Measurements from ENCODE around the gene DYTN.

The DYTN gene

DNA sequence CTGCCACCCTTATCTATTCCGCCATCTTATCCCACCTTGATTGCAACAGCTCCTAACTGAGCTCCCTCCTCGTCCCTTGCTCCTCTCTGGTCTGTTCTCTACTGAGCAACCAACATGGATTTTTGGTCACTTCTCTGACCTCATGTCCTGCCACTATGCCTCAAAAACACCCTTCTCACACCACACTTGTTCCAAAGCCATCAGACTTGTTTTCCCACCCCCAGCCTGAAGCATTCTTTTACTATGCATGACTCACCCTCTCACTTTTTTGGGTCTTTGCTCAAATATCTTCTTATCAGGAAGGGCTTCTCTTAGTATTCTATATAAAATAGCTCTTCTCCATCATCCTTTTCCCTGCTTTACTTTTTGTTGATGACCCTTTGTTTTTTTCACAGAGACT, 78.6 kb downstream of the DYTN start:
- no peak overlapping the region for H3K27ac ChIP-seq (ENCODE audit: low read length)
- no peaks in the 10 kb centered on the region for H3K36me3 ChIP-seq (ENCODE audit: insufficient read depth, low read depth, low read length)
- H3K4me1 ChIP-seq (ENCODE audit: insufficient read depth, low read length) = no peaks in the 10 kb centered on the region; the same call in none of the 2 replicates
- no peaks in the 10 kb centered on the region for H3K9me3 ChIP-seq (ENCODE audit: insufficient read depth, low read depth, low read length)
- H3K9ac ChIP-seq (ENCODE audit: low read depth, low read length) = no peak overlapping the region
- H3K27me3 ChIP-seq (ENCODE audit: insufficient read depth, low read length) = peaks cover 66% of the 10 kb centered on the region
- no peak overlapping the region for H3K4me3 ChIP-seq (ENCODE audit: low read length)

GRCh38 chr2:206635015-206635414, 83.2 kb downstream of the DYTN start:
- H3K9ac ChIP-seq (ENCODE audit: low read depth, low read length) = no peak overlapping the region
- H3K27me3 ChIP-seq (ENCODE audit: insufficient read depth, low read length) = peaks cover 22% of the 10 kb centered on the region

GRCh38 chr2:206631340-206631739, 86.9 kb downstream of the DYTN start:
- H3K27me3 ChIP-seq (ENCODE audit: insufficient read depth, low read length) = no peaks in the 10 kb centered on the region; the same call in 1 of the 2 replicates
- H3K36me3 ChIP-seq (ENCODE audit: insufficient read depth, low read depth, low read length) = no peaks in the 10 kb centered on the region
- no peak overlapping the region for H3K4me3 ChIP-seq (ENCODE audit: low read length)
- H3K4me1 ChIP-seq (ENCODE audit: insufficient read depth, low read length) = no peaks in the 10 kb centered on the region; the same call in 1 of the 2 replicates
- H3K9me3 ChIP-seq (ENCODE audit: insufficient read depth, low read depth, low read length) = no peaks in the 10 kb centered on the region
- no peak overlapping the region for H3K9ac ChIP-seq (ENCODE audit: low read depth, low read length)
- no peak overlapping the region for H3K27ac ChIP-seq (ENCODE audit: low read length)

More at GRCh38 chr2:206635015-206635414, 83.2 kb downstream of the DYTN start:
- H3K4me3 ChIP-seq (ENCODE audit: low read length) = no peak overlapping the region
- no peak overlapping the region for H3K27ac ChIP-seq (ENCODE audit: low read length)
- H3K4me1 ChIP-seq (ENCODE audit: insufficient read depth, low read length) = no peaks in the 10 kb centered on the region; the same call in 1 of the 2 replicates
- H3K9me3 ChIP-seq (ENCODE audit: insufficient read depth, low read depth, low read length) = no peaks in the 10 kb centered on the region
- H3K36me3 ChIP-seq (ENCODE audit: insufficient read depth, low read depth, low read length) = no peaks in the 10 kb centered on the region

DNA sequence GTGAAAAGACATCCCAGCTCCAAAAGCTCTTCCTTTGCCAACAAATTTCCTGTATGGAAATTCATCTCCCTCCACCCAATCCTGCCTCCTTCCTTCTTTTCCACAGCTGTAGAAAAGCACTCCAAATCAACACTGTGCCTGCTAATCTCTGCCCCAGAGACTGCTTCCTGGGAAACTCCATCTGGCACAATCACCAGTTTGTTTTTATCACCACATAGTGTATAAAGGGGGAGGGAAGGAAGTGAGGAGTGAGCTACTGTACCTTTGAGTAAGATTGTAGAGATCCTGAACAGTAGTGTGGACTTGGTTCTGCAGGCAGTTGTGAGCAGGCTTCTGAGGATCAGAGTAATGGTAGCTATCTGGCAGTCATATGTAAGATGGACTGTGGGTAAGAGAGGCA, 90.6 kb downstream of the DYTN start:
- H3K9ac ChIP-seq (ENCODE audit: low read depth, low read length) = no peak overlapping the region
- no peaks in the 10 kb centered on the region for H3K36me3 ChIP-seq (ENCODE audit: insufficient read depth, low read depth, low read length)
- no peaks in the 10 kb centered on the region for H3K9me3 ChIP-seq (ENCODE audit: insufficient read depth, low read depth, low read length)
- H3K27ac ChIP-seq (ENCODE audit: low read length) = no peak overlapping the region
- no peak overlapping the region for H3K4me3 ChIP-seq (ENCODE audit: low read length)
- no peaks in the 10 kb centered on the region; the same call in 1 of the 2 replicates for H3K27me3 ChIP-seq (ENCODE audit: insufficient read depth, low read length)
- no peaks in the 10 kb centered on the region for H3K4me1 ChIP-seq (ENCODE audit: insufficient read depth, low read length)

DNA sequence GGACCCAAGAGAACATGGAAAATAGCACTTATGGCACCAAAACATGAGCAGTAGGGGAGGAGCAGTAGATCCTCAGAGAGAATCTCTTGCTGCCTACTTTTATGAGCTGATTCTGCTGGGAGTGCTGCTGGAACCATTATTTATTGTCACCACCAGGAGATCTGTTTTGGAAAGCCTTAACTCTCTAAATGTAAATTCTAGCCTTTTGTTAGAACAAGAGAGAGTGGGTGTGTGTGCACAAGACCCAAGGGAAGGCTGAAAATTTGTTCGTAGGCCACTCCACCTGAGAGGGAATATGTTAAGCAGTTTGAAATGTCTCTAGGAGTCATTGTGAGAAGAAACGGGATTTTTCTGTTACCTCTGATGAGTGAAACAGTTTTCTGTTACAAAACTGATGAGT, 92.1 kb downstream of the DYTN start:
- H3K9ac ChIP-seq (ENCODE audit: low read depth, low read length) = no peak overlapping the region
- no peaks in the 10 kb centered on the region for H3K36me3 ChIP-seq (ENCODE audit: insufficient read depth, low read depth, low read length)
- no peaks in the 10 kb centered on the region for H3K4me1 ChIP-seq (ENCODE audit: insufficient read depth, low read length)
- no peak overlapping the region for H3K27ac ChIP-seq (ENCODE audit: low read length)
- H3K27me3 ChIP-seq (ENCODE audit: insufficient read depth, low read length) = no peaks in the 10 kb centered on the region; the same call in 1 of the 2 replicates
- no peaks in the 10 kb centered on the region for H3K9me3 ChIP-seq (ENCODE audit: insufficient read depth, low read depth, low read length)
- H3K4me3 ChIP-seq (ENCODE audit: low read length) = no peak overlapping the region

GRCh38 chr2:206619011-206619410, 99.2 kb downstream of the DYTN start:
- no peak overlapping the region for H3K9ac ChIP-seq (ENCODE audit: low read depth, low read length)
- H3K9me3 ChIP-seq (ENCODE audit: insufficient read depth, low read depth, low read length) = no peaks in the 10 kb centered on the region
- no peak overlapping the region for H3K27ac ChIP-seq (ENCODE audit: low read length)
- no peaks in the 10 kb centered on the region for H3K36me3 ChIP-seq (ENCODE audit: insufficient read depth, low read depth, low read length)
- no peak overlapping the region for H3K4me3 ChIP-seq (ENCODE audit: low read length)
- H3K27me3 ChIP-seq (ENCODE audit: insufficient read depth, low read length) = no peaks in the 10 kb centered on the region
- no peaks in the 10 kb centered on the region; the same call in 1 of the 2 replicates for H3K4me1 ChIP-seq (ENCODE audit: insufficient read depth, low read length)

- H3K9ac ChIP-seq (ENCODE audit: low read depth, low read length) = no peak overlapping the region
- H3K27me3 ChIP-seq (ENCODE audit: insufficient read depth, low read length) = no peaks in the 10 kb centered on the region
- no peaks in the 10 kb centered on the region; the same call in 1 of the 2 replicates for H3K4me1 ChIP-seq (ENCODE audit: insufficient read depth, low read length)
- no peak overlapping the region for H3K4me3 ChIP-seq (ENCODE audit: low read length)
- no peak overlapping the region for H3K27ac ChIP-seq (ENCODE audit: low read length)
- no peaks in the 10 kb centered on the region; the same call in 1 of the 2 replicates for H3K9me3 ChIP-seq (ENCODE audit: insufficient read depth, low read depth, low read length)
- no peaks in the 10 kb centered on the region for H3K36me3 ChIP-seq (ENCODE audit: insufficient read depth, low read depth, low read length)
Observed at GRCh38 chr2:206616151-206616550, 102.0 kb downstream of the DYTN start.

- H3K27me3 ChIP-seq (ENCODE audit: insufficient read depth, low read length) = no peaks in the 10 kb centered on the region
- no peak overlapping the region for H3K27ac ChIP-seq (ENCODE audit: low read length)
- no peak overlapping the region for H3K9ac ChIP-seq (ENCODE audit: low read depth, low read length)
Observed at GRCh38 chr2:206615417-206616089, 102.6 kb downstream of the DYTN start.

GRCh38 chr2:206614811-206615210, 103.4 kb downstream of the DYTN start:
- Histone ChIP-seq H3K27ac (ENCODE audit: low read length) (no peak overlapping the region), H3K36me3 (ENCODE audit: insufficient read depth, low read depth, low read length) (no peaks in the 10 kb centered on the region), H3K4me3 (ENCODE audit: low read length) (no peak overlapping the region), H3K9me3 (ENCODE audit: insufficient read depth, low read depth, low read length) (no peaks in the 10 kb centered on the region; the same call in 1 of the 2 replicates), H3K4me1 (ENCODE audit: insufficient read depth, low read length) (no peaks in the 10 kb centered on the region; the same call in 1 of the 2 replicates), H3K9ac (ENCODE audit: low read depth, low read length) (no peak overlapping the region), H3K27me3 (ENCODE audit: insufficient read depth, low read length) (no peaks in the 10 kb centered on the region)

More at GRCh38 chr2:206615417-206616089, 102.6 kb downstream of the DYTN start:
- H3K4me3 ChIP-seq (ENCODE audit: low read length) = no peak overlapping the region
- no peaks in the 10 kb centered on the region; the same call in 1 of the 2 replicates for H3K9me3 ChIP-seq (ENCODE audit: insufficient read depth, low read depth, low read length)
- no peaks in the 10 kb centered on the region for H3K36me3 ChIP-seq (ENCODE audit: insufficient read depth, low read depth, low read length)
- no peaks in the 10 kb centered on the region; the same call in 1 of the 2 replicates for H3K4me1 ChIP-seq (ENCODE audit: insufficient read depth, low read length)

DNA sequence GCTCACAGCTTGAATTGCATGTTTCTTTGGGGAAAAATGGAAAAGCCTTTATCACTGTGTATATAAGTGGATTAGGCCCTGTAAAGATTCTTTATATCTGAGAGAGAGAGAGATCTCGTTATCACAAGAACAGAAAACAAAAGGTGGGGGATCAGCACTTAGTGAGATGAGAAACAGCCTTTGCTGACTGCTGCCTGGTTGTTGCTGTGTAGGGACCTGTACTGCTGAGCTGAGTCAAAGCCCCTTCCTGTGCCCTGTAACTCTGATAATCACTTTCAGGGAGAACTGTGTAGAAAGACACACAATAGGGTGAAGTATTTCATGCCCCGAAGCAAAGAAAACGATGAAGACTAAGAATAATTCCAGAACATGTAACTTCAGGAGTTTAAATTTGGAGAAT, 106.5 kb downstream of the DYTN start:
- no peaks in the 10 kb centered on the region; the same call in 1 of the 2 replicates for H3K9me3 ChIP-seq (ENCODE audit: insufficient read depth, low read depth, low read length)
- H3K36me3 ChIP-seq (ENCODE audit: insufficient read depth, low read depth, low read length) = 0 out of 2 replicates have a peak, but pooled peaks cover under 1% of the 10 kb centered on the region
- no peak overlapping the region for H3K9ac ChIP-seq (ENCODE audit: low read depth, low read length)
- H3K27ac ChIP-seq (ENCODE audit: low read length) = no peak overlapping the region
- H3K4me1 ChIP-seq (ENCODE audit: insufficient read depth, low read length) = no peaks in the 10 kb centered on the region; the same call in 1 of the 2 replicates
- H3K27me3 ChIP-seq (ENCODE audit: insufficient read depth, low read length) = no peaks in the 10 kb centered on the region
- H3K4me3 ChIP-seq (ENCODE audit: low read length) = no peak overlapping the region

DNA sequence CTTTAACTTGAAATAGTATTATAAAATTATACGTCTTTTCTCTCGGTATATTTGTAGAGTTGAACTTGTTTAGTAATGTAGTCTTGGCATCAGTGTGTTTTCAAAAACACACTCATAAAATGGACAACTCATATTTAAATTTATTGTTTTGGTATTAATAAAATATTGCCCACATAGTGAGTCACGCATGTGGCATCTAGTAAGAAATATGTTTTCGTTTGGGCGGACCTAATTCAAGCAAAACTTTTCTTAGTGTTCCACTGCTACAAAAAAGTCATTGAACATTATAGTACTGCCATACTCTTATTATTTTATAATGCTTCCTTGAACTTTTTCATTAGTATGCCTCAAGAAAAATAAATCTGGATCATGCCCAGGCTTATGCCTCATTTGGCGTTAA, 107.0 kb downstream of the DYTN start:
- no peaks in the 10 kb centered on the region for H3K27me3 ChIP-seq (ENCODE audit: insufficient read depth, low read length)
- H3K4me3 ChIP-seq (ENCODE audit: low read length) = no peak overlapping the region
- no peaks in the 10 kb centered on the region; the same call in 1 of the 2 replicates for H3K4me1 ChIP-seq (ENCODE audit: insufficient read depth, low read length)
- H3K36me3 ChIP-seq (ENCODE audit: insufficient read depth, low read depth, low read length) = 0 out of 2 replicates have a peak, but pooled peaks cover 4% of the 10 kb centered on the region
- H3K9ac ChIP-seq (ENCODE audit: low read depth, low read length) = no peak overlapping the region
- no peaks in the 10 kb centered on the region; the same call in 1 of the 2 replicates for H3K9me3 ChIP-seq (ENCODE audit: insufficient read depth, low read depth, low read length)
- no peak overlapping the region for H3K27ac ChIP-seq (ENCODE audit: low read length)

DNA sequence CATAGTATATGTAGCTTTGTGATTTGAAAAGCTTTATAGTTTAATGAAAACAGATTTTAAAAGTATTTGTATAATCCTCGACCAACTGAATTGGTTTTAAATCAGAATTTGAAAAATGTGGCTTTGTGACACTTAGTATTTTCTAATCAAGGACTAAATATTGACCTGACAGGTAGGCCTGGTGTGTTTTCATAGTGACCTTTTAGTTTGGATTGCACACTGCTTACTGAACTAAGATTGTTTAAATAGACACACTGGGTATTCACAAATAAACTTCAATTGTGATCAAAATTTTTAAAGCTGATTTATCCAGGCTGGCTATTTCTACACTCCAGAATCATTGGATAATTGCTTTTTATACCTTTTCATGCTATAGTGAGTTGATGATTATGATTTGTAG, 107.7 kb downstream of the DYTN start:
- no peak overlapping the region for H3K27ac ChIP-seq (ENCODE audit: low read length)
- no peaks in the 10 kb centered on the region; the same call in 1 of the 2 replicates for H3K4me1 ChIP-seq (ENCODE audit: insufficient read depth, low read length)
- no peaks in the 10 kb centered on the region; the same call in 1 of the 2 replicates for H3K9me3 ChIP-seq (ENCODE audit: insufficient read depth, low read depth, low read length)
- 0 out of 2 replicates have a peak, but pooled peaks cover 4% of the 10 kb centered on the region for H3K36me3 ChIP-seq (ENCODE audit: insufficient read depth, low read depth, low read length)
- H3K9ac ChIP-seq (ENCODE audit: low read depth, low read length) = no peak overlapping the region
- H3K27me3 ChIP-seq (ENCODE audit: insufficient read depth, low read length) = no peaks in the 10 kb centered on the region
- H3K4me3 ChIP-seq (ENCODE audit: low read length) = no peak overlapping the region
